Heart left ventricle (tissue), 16 donors: ENCODE data around the gene SLC39A9. TPM values are rescaled to one million over a fixed set of nuclear protein-coding genes. Genes with fewer than 3 reads are reported as not detected.

ENCODE experiments used
- ATAC-seq, 4 donors: fragments of 200-7000 bp; cut with Tn5 transposase; one replicate each; pipeline ENCODE4 v1.9.1; 2020 to 2022; ENCODE audit warnings: moderate library complexity in 4 of 4, mild to moderate bottlenecking in 3 of 4, moderate number of reproducible peaks in 1 of 4
- DNase-seq, 5 donors: peaks; one replicate each; pipeline ENCODE4 v3.0.0-alpha.2; 2020
- H3K27ac ChIP-seq, 12 donors: fragments of 200-600 bp; sonication (generic) in 4 of 12; one replicate each; pipeline versions ENCODE4 v1.5.0 to v1.8.0; 2016 to 2022; ENCODE audit warnings: mild to moderate bottlenecking in 2 of 12
- H3K27me3 ChIP-seq, 9 donors: fragments of 200-600 bp; sonication (generic) in 2 of 9; one replicate each; pipeline versions ENCODE4 v1.5.1 to v1.8.0; 2016 to 2022; ENCODE audit warnings: mild to moderate bottlenecking in 3 of 9
- H3K36me3 ChIP-seq, 9 donors: fragments of 200-600 bp; sonication (generic) in 2 of 9; one replicate each; pipeline versions ENCODE4 v1.5.0 to v1.8.0; 2018 to 2022; ENCODE audit warnings: mild to moderate bottlenecking in 2 of 9
- H3K4me1 ChIP-seq, 12 donors: fragments of 200-600 bp; sonication (generic) in 4 of 12; one replicate each; pipeline versions ENCODE4 v1.5.0 to v1.8.0; 2016 to 2022; ENCODE audit warnings: mild to moderate bottlenecking in 3 of 12
- H3K4me3 ChIP-seq, 12 donors: fragments of 200-600 bp; sonication (generic) in 4 of 12; one replicate each; pipeline versions ENCODE4 v1.5.0 to v1.8.0; 2017 to 2022; ENCODE audit warnings: mild to moderate bottlenecking in 9 of 12, moderate library complexity in 4 of 12
- H3K9me3 ChIP-seq, 12 donors: fragments of 200-600 bp; sonication (generic) in 4 of 12; one replicate each; pipeline versions ENCODE4 v1.5.0 to v1.8.0; 2016 to 2022; ENCODE audit warnings: mild to moderate bottlenecking in 1 of 12
- CTCF ChIP-seq, 12 donors: fragments of 200-600 bp; sonication (generic) in 4 of 12; IDR thresholded peaks; one replicate each; pipeline versions ENCODE4 v1.5.0 to v1.8.0; 2018 to 2022; ENCODE audit warnings: antibody characterized with exemption in 12 of 12, mild to moderate bottlenecking in 5 of 12
- POLR2A ChIP-seq, 2 donors: fragments of 450-650 bp; IDR thresholded peaks; one replicate each; pipeline ENCODE4 v1.6.1; 2017; ENCODE audit warnings: antibody characterized with exemption in 2 of 2, mild to moderate bottlenecking in 2 of 2, moderate library complexity in 2 of 2
- WGBS, 4 donors: extraction: QIAGEN DNeasy Blood & Tissue Kit in 2 of 4; methylation state at CpG; one replicate each; pipeline versions ENCODE4 v1.1.5 to v1.1.7; 2013 to 2018; 5-methylcytosine and 5-hydroxymethylcytosine counted together
- intact Hi-C, 10 donors: fragments of 100-400 bp; cut with DNase I; formaldehyde crosslinking; loops; one replicate each; pipeline versions ENCODE4 v1.11.1 to v1.14.2; 2022
- polyA plus RNA-seq, 2 donors: library from polyadenylated mRNA; stranded (reverse); fragments of 200-250 nt; gene quantifications; one replicate each; pipeline ENCODE4 v1.2.3, GENCODE V29; 2013
- total RNA-seq, 9 donors: library from RNA; depleted of rRNA in 2 of 9; stranded (reverse); fragments of >200 nt in 2 of 9; fragmentation: NEBNext Ultra II Directional in 3 of 9; extraction: Animal tissue kit (Norgen Biotek cat#: 25700) in 3 of 9; gene quantifications; one replicate each; pipeline versions ENCODE4 v1.1.0 to v1.2.4, GENCODE V29; 2016 to 2023
- donor health status: ischemic (EF 13 %, LVEDD 7.1; RV severe dilation, severe dysfunction).
- donor health status: healthy with polysubstance abuse.
- donor health status: DM: no; HTN: yes; CAD: no.
- donor health status: DM: no; HTN: no; CAD: no.
- donor health status: ischemic (EF 25% LVEDD 6.9; RV normal size, moderate dysfunction).
- donor health status: ischemic (EF 25% LVEDD 5.7; RV mildly dilated, moderate dysfunction).
- donor health status: healthy.
- donor health status: DM: yes; HTN: yes; CAD: no.
- donor health status: ischemic (EF 35%, LVEDD 5.7; RV mildly dilated, moderate dysfunction).
- donor health status: nonischemic (EF 11% LVEDD 7.7; RV severe dilation, severe dysfunction).
- donor health status: DM: yes; HTN: yes; CAD: no.
- donor health status: PGD.
- donor health status: ischemic (EF 29% LVEDD 5.4; RV normal size, mild dysfunction).
- donor health status: nonischemic (EF 23%, LVEDD 6.1; RV moderate dilation, normal function).

Gene SLC39A9
- total and polyA plus RNA-seq, 11 donors, result 7.2 to 37.5 (median 25.5) TPM

- Histone ChIP-seq H3K27ac (no peak within 1 kb of the TSS), H3K27me3 (peaks cover 5 to 47% (median 20%) of the 10 kb centered on the region in 9 donors), H3K36me3 (no peaks in the 10 kb centered on the region), H3K4me1 (peaks cover 0 to 18% (median 13%) of the 10 kb centered on the region in 12 donors), H3K9me3 (no peaks in the 10 kb centered on the region), H3K4me3 (peak within 1 kb of the TSS; percentile 7 to 55 (median 42))
- ATAC-seq (peak in 3 of 4 donors; percentile 10 to 59 (median 29)), DNase-seq (no peak)
- intact Hi-C loops, result no loop called here
- 2 to 4% (median 3%) methylated on average over 26 to 86 of the region's 86 CpGs for WGBS, 4 donors
- TF ChIP-seq POLR2A (IDR thresholded peaks at IDR 0.05), result no peak
- no peak for TF ChIP-seq CTCF (IDR thresholded peaks at IDR 0.05)
Measured at GRCh38 chr14:69484444-69485314, 86.2 kb downstream of the SLC39A9 start, which contains the start of gene PLEKHD1. TSS of gene PLEKHD1 (plus strand) at chr14:69484728. CDS start at chr14:69484966, 238 bp downstream.

GRCh38 chr14:69485315-69485660 is 86.8 kb downstream of the SLC39A9 start:
- 63 to 87% (median 74%) methylated on average over 3 to 11 of the region's 11 CpGs for WGBS, 4 donors
- Histone ChIP-seq H3K4me3 (no peak overlapping the region), H3K4me1 (peaks cover 0 to 18% (median 13%) of the 10 kb centered on the region in 12 donors), H3K27ac (no peak overlapping the region), H3K9me3 (no peaks in the 10 kb centered on the region), H3K27me3 (peaks cover 5 to 47% (median 20%) of the 10 kb centered on the region in 9 donors), H3K36me3 (no peaks in the 10 kb centered on the region)
- intact Hi-C loops, result no loop called here
- DNase-seq, result no peak
- no peak for ATAC-seq
- TF ChIP-seq POLR2A (IDR thresholded peaks at IDR 0.05), result no peak
- TF ChIP-seq CTCF (IDR thresholded peaks at IDR 0.05), result no peak

GRCh38 chr14:69485701-69486100 is 87.2 kb downstream of the SLC39A9 start:
- H3K9me3 ChIP-seq, result no peaks in the 10 kb centered on the region
- DNase-seq (no peak), ATAC-seq (no peak)
- H3K4me3 ChIP-seq, result no peak overlapping the region
- 80 to 92% (median 82%) methylated on average over 6 of the region's 6 CpGs for WGBS, 4 donors
- TF ChIP-seq CTCF (IDR thresholded peaks at IDR 0.05) (no peak), POLR2A (IDR thresholded peaks at IDR 0.05) (no peak)
- intact Hi-C loops, result no loop called here
- no peaks in the 10 kb centered on the region for H3K36me3 ChIP-seq
- peaks cover 5 to 47% (median 20%) of the 10 kb centered on the region in 9 donors for H3K27me3 ChIP-seq
- no peak overlapping the region for H3K27ac ChIP-seq
- H3K4me1 ChIP-seq, result peaks cover 0 to 18% (median 13%) of the 10 kb centered on the region in 12 donors

- no peak for ATAC-seq
- TF ChIP-seq POLR2A (IDR thresholded peaks at IDR 0.05) (no peak), CTCF (IDR thresholded peaks at IDR 0.05) (no peak)
- intact Hi-C loops, result no loop called here
- peaks cover 5 to 45% (median 20%) of the 10 kb centered on the region in 9 donors for H3K27me3 ChIP-seq
- no peaks in the 10 kb centered on the region for H3K36me3 ChIP-seq
- no peak for DNase-seq
- WGBS, 4 donors, result 90 to 95% (median 95%) methylated on average over 4 of the region's 4 CpGs
- H3K4me3 ChIP-seq, result no peak overlapping the region
- no peak overlapping the region for H3K27ac ChIP-seq
- peaks cover 0 to 18% (median 13%) of the 10 kb centered on the region in 12 donors for H3K4me1 ChIP-seq
- no peaks in the 10 kb centered on the region for H3K9me3 ChIP-seq
Measured at GRCh38 chr14:69487226-69487625, 88.7 kb downstream of the SLC39A9 start.
